ENCODE measurements around the gene PURA.

The PURA gene

GRCh38 chr5:140125637-140126036, 11.7 kb downstream of the PURA start, which contains the start of gene IGIP:
TSS of gene IGIP (plus strand) at chr5:140125937. CDS start at chr5:140128477, 2,540 bp downstream.
- TF ChIP-seq, protein P1, sequence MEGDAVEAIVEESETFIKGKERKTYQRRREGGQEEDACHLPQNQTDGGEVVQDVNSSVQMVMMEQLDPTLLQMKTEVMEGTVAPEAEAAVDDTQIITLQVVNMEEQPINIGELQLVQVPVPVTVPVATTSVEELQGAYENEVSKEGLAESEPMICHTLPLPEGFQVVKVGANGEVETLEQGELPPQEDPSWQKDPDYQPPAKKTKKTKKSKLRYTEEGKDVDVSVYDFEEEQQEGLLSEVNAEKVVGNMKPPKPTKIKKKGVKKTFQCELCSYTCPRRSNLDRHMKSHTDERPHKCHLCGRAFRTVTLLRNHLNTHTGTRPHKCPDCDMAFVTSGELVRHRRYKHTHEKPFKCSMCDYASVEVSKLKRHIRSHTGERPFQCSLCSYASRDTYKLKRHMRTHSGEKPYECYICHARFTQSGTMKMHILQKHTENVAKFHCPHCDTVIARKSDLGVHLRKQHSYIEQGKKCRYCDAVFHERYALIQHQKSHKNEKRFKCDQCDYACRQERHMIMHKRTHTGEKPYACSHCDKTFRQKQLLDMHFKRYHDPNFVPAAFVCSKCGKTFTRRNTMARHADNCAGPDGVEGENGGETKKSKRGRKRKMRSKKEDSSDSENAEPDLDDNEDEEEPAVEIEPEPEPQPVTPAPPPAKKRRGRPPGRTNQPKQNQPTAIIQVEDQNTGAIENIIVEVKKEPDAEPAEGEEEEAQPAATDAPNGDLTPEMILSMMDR (IDR thresholded peaks at IDR 0.05; ENCODE audit: insufficient read depth, low read depth, low read length, missing control alignments): no peak
- H3K4me3 ChIP-seq (ENCODE audit: low read depth, low read length): no peak within 1 kb of the TSS
- no peak for DNase-seq (ENCODE audit: low read depth)

DNA sequence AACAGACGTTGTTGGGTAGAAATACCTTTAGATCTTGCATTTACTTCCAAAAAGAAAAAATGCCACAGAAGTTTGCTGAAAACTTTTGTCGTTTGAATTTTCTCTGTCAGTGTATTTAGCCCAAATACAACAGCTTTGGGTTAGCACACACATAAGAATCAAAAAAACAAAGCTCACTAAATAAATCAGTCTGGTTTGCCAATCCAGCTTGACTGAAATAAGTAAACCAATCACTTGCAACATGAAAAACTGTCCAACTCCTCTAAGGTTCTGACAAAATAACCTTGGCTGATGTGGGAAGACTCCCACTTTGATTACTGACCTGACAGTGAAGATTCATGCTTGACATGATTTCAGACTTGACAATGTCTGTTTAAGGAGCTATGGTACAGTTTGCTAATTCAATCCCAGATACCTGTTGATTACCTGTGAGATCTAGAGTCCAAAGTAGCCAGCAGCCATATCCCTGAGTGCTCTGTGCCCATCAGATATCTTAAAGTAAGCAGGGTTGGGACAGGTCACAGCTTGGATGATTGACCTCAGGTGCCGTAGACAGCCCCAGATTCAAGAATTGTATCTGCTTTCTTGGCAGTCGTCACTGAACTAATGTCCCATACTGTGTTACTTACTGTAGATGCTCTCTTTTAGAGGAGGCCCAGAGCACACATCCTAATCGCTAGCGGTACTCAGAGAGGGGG, 12.6 kb downstream of the PURA start:
- DNase-seq (ENCODE audit: low read depth): no peak
- TF ChIP-seq, protein P1 (IDR thresholded peaks at IDR 0.05; ENCODE audit: insufficient read depth, low read depth, low read length, missing control alignments): no peak
- H3K4me3 ChIP-seq (ENCODE audit: low read depth, low read length): no peak overlapping the region

DNA sequence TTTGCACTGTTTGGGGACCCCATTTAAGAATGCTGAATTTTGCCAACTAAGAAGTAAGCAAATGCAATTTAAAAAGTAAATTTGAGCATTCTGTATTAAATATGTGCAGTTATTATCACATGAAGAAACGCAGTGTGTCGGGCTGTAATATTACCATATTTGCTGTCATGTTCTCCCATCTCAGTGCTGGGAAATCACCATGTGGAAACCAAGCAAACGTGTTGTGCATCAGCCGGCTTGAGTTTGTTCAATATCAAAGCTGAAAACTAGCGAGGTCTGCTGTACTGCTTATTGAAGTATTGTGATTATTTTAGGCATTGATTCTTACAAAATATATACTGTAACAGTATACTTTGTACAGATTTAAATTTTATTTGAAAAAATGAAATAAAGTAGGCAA, 14.5 kb downstream of the PURA start:
- no peak overlapping the region for H3K4me3 ChIP-seq (ENCODE audit: low read depth, low read length)
- TF ChIP-seq, protein P1 (IDR thresholded peaks at IDR 0.05; ENCODE audit: insufficient read depth, low read depth, low read length, missing control alignments): no peak

DNA sequence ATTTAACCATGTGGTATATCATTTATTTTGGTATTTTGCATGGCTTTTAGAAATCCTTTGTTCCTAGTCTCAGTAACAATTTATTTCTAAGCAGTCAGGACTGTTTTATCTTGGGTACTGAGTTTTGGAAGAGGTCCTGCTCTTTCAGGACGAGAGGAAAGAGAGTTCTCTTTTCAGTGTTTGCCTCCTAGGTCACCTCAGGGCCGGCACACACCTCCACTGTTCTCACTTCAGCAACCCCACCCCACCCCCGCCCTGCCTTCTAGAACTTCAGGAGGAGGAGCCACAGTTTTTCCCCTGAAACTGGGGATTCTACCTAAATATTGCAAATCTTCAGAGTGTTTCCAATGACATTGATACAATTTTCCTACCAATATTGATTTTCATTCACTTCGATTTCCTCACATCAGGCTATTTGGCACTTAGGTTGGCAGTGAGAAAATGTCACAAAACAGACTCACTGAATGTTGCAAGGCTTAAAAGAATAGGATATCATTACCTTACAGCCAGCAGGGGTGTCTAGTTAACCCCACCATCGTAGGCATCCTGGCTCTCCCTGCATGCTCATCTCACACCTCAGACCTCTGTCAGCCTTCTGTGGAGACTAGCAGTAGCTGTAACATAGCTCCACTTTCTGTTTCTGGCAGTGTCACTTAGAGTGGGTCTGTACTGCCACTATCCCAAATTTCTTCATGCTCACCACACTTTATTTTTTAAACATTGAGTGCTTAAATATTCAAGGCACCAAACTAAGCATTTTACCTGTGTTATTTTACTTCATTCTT, 17.2 kb downstream of the PURA start:
- H3K4me3 ChIP-seq (ENCODE audit: low read depth, low read length): no peak overlapping the region
- TF ChIP-seq, protein P1 (IDR thresholded peaks at IDR 0.05; ENCODE audit: insufficient read depth, low read depth, low read length, missing control alignments): no peak
- DNase-seq (ENCODE audit: low read depth): no peak

More for the DNA sequence above, 14.5 kb downstream of the PURA start:
- no peak for DNase-seq (ENCODE audit: low read depth)

- TF ChIP-seq, protein P1 (IDR thresholded peaks at IDR 0.05; ENCODE audit: insufficient read depth, low read depth, low read length, missing control alignments): no peak
- H3K4me3 ChIP-seq (ENCODE audit: low read depth, low read length): no peak overlapping the region
- DNase-seq (ENCODE audit: low read depth): peak; percentile 19
These were observed 18.1 kb downstream of the PURA start for GRCh38 chr5:140131967-140132409.

- TF ChIP-seq, protein P1 (IDR thresholded peaks at IDR 0.05; ENCODE audit: insufficient read depth, low read depth, low read length, missing control alignments): no peak
- no peak overlapping the region for H3K4me3 ChIP-seq (ENCODE audit: low read depth, low read length)
- DNase-seq (ENCODE audit: low read depth): no peak
These were observed 19.7 kb downstream of the PURA start for GRCh38 chr5:140133514-140134167.
